Measurements from ENCODE around the gene FLNB.
"Not testable (repeated sequence)": the region's sequence is repeated elsewhere in the genome, so short reads cannot be mapped to it uniquely, and the experiment has no call there.

GRCh38 chr3:58201451-58201850 is 193.2 kb downstream of the FLNB start:
- not testable (repeated sequence) for TF ChIP-seq CTCF, POLR2A (IDR thresholded peaks at IDR 0.05)

All from prostate gland (tissue), 2 donors.